Measurements from ENCODE around the gene NOTCH2.

Gene NOTCH2

DNA sequence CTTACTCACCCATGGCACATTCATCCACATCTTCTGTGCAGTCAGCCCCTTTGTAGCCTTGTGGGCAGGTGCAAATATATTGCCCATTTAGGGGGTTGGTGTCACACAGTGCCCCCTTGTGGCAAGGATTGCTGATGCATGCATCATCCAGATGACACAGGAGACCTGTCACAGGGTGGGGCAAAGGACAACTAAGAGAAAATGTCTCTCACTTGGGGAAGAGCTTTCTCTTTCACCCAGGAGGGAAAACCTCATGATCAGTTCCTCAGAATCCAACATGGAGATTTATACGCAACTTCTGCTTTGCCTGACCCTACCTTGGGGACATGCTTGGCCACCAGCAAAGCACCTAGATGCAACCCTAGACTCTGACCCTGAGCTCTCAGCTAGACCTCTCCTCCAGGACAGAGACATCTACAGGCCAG, 101.4 kb downstream of the NOTCH2 start (continued):
- no peak for TF ChIP-seq TSHZ1 (tag by site-specific recombination; IDR thresholded peaks at IDR 0.05; ENCODE audit: borderline replicate concordance)
- TF ChIP-seq ZNF362 (tag by site-specific recombination; IDR thresholded peaks at IDR 0.05) = no peak
- TF ChIP-seq ZNF621 (tag by site-specific recombination; IDR thresholded peaks at IDR 0.05) = no peak
- no peak for TF ChIP-seq ZNF747 (tag by site-specific recombination; IDR thresholded peaks at IDR 0.05)
- no peak for TF ChIP-seq ZNF16 (tag by site-specific recombination; IDR thresholded peaks at IDR 0.05; ENCODE audit: low read depth)
- no peak for TF ChIP-seq ZNF132 (tag by site-specific recombination; IDR thresholded peaks at IDR 0.05; ENCODE audit: borderline replicate concordance)
- TF ChIP-seq ZNF510 (tag by site-specific recombination; IDR thresholded peaks at IDR 0.05; ENCODE audit: insufficient replicate concordance) = no peak
- peak; percentile 19; the same call in 1 of the 2 replicates for TF ChIP-seq ZNF654 (tag by site-specific recombination; IDR thresholded peaks at IDR 0.05; ENCODE audit: low read depth)
- TF ChIP-seq ZNF404 (tag by site-specific recombination; IDR thresholded peaks at IDR 0.05) = no peak
- TF ChIP-seq, protein P1, sequence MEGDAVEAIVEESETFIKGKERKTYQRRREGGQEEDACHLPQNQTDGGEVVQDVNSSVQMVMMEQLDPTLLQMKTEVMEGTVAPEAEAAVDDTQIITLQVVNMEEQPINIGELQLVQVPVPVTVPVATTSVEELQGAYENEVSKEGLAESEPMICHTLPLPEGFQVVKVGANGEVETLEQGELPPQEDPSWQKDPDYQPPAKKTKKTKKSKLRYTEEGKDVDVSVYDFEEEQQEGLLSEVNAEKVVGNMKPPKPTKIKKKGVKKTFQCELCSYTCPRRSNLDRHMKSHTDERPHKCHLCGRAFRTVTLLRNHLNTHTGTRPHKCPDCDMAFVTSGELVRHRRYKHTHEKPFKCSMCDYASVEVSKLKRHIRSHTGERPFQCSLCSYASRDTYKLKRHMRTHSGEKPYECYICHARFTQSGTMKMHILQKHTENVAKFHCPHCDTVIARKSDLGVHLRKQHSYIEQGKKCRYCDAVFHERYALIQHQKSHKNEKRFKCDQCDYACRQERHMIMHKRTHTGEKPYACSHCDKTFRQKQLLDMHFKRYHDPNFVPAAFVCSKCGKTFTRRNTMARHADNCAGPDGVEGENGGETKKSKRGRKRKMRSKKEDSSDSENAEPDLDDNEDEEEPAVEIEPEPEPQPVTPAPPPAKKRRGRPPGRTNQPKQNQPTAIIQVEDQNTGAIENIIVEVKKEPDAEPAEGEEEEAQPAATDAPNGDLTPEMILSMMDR (tag by site-specific recombination; IDR thresholded peaks at IDR 0.05) = peak; percentile 67
- TF ChIP-seq ZNF660 (tag by site-specific recombination; IDR thresholded peaks at IDR 0.05) = 0 out of 2 replicates have a peak, but pooled peaks have one; percentile 26
- TF ChIP-seq ZNF530 (tag by site-specific recombination; IDR thresholded peaks at IDR 0.05; ENCODE audit: low read depth) = no peak
- no peak for TF ChIP-seq ZNF514 (tag by site-specific recombination; IDR thresholded peaks at IDR 0.05)
- TF ChIP-seq YY2 (tag by site-specific recombination; IDR thresholded peaks at IDR 0.05) = no peak
- TF ChIP-seq ZNF48 (tag by site-specific recombination; IDR thresholded peaks at IDR 0.05) = no peak

GRCh38 chr1:119966681-119967080, 102.8 kb downstream of the NOTCH2 start:
- Histone ChIP-seq H3K27ac (ENCODE audit: extremely low read depth, low read depth, low read length) (no peak overlapping the region), H3K36me3 (ENCODE audit: control insufficient read depth in 2 of 2, insufficient read depth in 1 of 2, low read length in 2 of 2) (peaks cover 4 to 91% of the 10 kb centered on the region in 2 experiments; a peak in 2 of 3 replicates), H3K9me3 (ENCODE audit: control insufficient read depth, insufficient read depth, low read depth, low read length) (no peaks in the 10 kb centered on the region), H3K4me1 (ENCODE audit: control insufficient read depth, insufficient read depth, low read length) (no peaks in the 10 kb centered on the region), H3K4me3 (ENCODE audit: low read depth, low read length) (no peak overlapping the region)
- ChIA-PET POLR2A (no interaction called here), CTCF (interaction anchor here (0.6 to 4.0 kb wide), 4 partner anchors 16 to 61 kb away, joined by 3 to 36 read pairs (median 3); no protein-coding TSS in a partner anchor)
- TF ChIP-seq TCF7L2 (IDR thresholded peaks at IDR 0.05; ENCODE audit: borderline replicate concordance, low read depth, low read length) (no peak), TRIM28 (IDR thresholded peaks at IDR 0.05; ENCODE audit: borderline replicate concordance, low read length) (no peak), ZNF133 (tag by site-specific recombination; IDR thresholded peaks at IDR 0.05) (no peak), GLI4 (tag by site-specific recombination; IDR thresholded peaks at IDR 0.05) (no peak), ZNF670 (tag by site-specific recombination; IDR thresholded peaks at IDR 0.05; ENCODE audit: low read depth) (no peak), ZNF660 (tag by site-specific recombination; IDR thresholded peaks at IDR 0.05) (no peak), BCL11B (tag by site-specific recombination; IDR thresholded peaks at IDR 0.05; ENCODE audit: low read depth) (no peak)
- TF ChIP-seq, protein P2, sequence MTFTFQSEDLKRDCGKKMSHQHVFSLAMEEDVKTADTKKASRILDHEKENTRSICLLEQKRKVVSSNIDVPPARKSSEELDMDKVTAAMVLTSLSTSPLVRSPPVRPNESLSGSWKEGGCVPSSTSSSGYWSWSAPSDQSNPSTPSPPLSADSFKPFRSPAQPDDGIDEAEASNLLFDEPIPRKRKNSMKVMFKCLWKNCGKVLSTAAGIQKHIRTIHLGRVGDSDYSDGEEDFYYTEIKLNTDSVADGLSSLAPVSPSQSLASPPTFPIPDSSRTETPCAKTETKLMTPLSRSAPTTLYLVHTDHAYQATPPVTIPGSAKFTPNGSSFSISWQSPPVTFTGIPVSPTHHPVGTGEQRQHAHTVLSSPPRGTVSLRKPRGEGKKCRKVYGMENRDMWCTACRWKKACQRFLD (tag by site-specific recombination; IDR thresholded peaks at IDR 0.05) = no peak
